H1 (cell line): ENCODE data around the gene SPTAN1.

Experiments used
- BRCA1 ChIP-seq: IDR thresholded peaks from 2 replicates; pipeline ENCODE4 v1.6.1; 2012; ENCODE audit warnings: low read depth, low read length, improper control_type of control experiment
- CHD1 ChIP-seq: IDR thresholded peaks from 2 replicates; pipeline ENCODE4 v1.6.1; 2012; ENCODE audit warnings: low read depth, low read length, improper control_type of control experiment
- CTCF ChIP-seq, 3 experiments: IDR thresholded peaks; 1 replicate in 2 of 3; 2 replicates in 1 of 3; pipeline versions ENCODE4 v1.5.1 to v1.6.1; 2011; ENCODE audit warnings: low read length in 3 of 3, mild to moderate bottlenecking in 3 of 3, inconsistent platforms in 2 of 3, low read depth in 1 of 3, moderate library complexity in 1 of 3; ENCODE audit not compliant: insufficient read depth in 1 of 3; ENCODE audit errors: control extremely low read depth in 1 of 3
- GTF2F1 ChIP-seq: IDR thresholded peaks from 2 replicates; pipeline ENCODE4 v1.6.1; 2012; ENCODE audit warnings: low read depth, low read length, improper control_type of control experiment, borderline replicate concordance
- JUND ChIP-seq: IDR thresholded peaks from 2 replicates; pipeline ENCODE4 v1.6.1; 2011; ENCODE audit warnings: mild to moderate bottlenecking, improper control_type of control experiment, low read length
- KDM1A ChIP-seq: fragments of 200-600, 300-600 bp; sonication (generic); IDR thresholded peaks from 2 replicates; pipeline ENCODE4 v1.7.1; 2016; ENCODE audit warnings: mild to moderate bottlenecking, low read length, borderline replicate concordance
- POLR2AphosphoS5 ChIP-seq: IDR thresholded peaks from 2 replicates; pipeline ENCODE4 v1.6.1; 2011; ENCODE audit warnings: low read depth, low read length
- RBBP5 ChIP-seq: IDR thresholded peaks from 2 replicates; pipeline ENCODE4 v1.7.1; 2012; ENCODE audit warnings: low read depth, mild to moderate bottlenecking, inconsistent platforms, low read length, moderate library complexity, borderline replicate concordance

DNA sequence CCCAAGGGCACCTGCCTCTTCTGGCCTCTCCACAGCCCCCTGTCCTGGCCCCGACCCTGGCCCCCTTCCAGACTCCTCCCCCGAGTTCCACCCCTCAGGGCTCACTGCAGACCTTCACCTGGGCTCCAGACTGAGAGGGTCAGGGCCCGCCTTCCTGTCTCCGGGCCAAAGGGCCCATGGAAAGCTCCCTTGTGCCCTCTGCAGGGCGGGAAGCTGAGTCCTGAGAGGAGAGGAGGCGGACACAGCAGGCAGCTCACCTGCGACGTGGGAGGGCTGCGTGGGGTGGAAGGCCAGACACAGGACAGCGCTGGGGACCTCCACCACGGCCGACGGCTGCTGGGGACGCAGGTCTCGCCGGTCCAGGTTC is 83.6 kb downstream of the SPTAN1 start:
- TF ChIP-seq CTCF (IDR thresholded peaks at IDR 0.05; ENCODE audit: control extremely low read depth in 1 of 3, insufficient read depth in 1 of 3, low read depth in 1 of 3, low read length in 3 of 3), result peak in 2 of 3 experiments; percentile 34 to 40; a peak in 2 of 4 replicates
- no peak for TF ChIP-seq JUND
- no peak for TF ChIP-seq RBBP5
- no peak for TF ChIP-seq GTF2F1
- TF ChIP-seq CHD1, result no peak
- no peak for TF ChIP-seq KDM1A
- no peak for TF ChIP-seq POLR2AphosphoS5
- TF ChIP-seq BRCA1, result no peak
